ENCODE results near the gene MAPK12.
A peak's percentile ranks its signal among the peaks of the same experiment; 100 is the strongest.

Gene MAPK12

GRCh38 chr22:50261615-50262459 lies at the start of gene MAPK12:
Gene MAPK12, minus strand, starts transcription at chr22:50261683. Its CDS starts 174 bp downstream, at chr22:50261509.
- in situ Hi-C loops (cut with HindIII; ENCODE audit: low pct_ligation_motif_present, low pct_unique_long_range_greater_than_20kb, low sequenced_read_pairs), result no loop called here
- peak; percentile 43 for DNase-seq

- in situ Hi-C loops (cut with HindIII; ENCODE audit: low pct_ligation_motif_present, low pct_unique_long_range_greater_than_20kb, low sequenced_read_pairs), result no loop called here
- DNase-seq, result no peak
Measured at GRCh38 chr22:50310949-50311444, 49.5 kb upstream of the MAPK12 start.

GRCh38 chr22:50310031-50310722 lies 48.7 kb upstream of the MAPK12 start:
- in situ Hi-C loops (cut with HindIII; ENCODE audit: low pct_ligation_motif_present, low pct_unique_long_range_greater_than_20kb, low sequenced_read_pairs), result no loop called here
- no peak for DNase-seq

GRCh38 chr22:50309601-50309991 lies 48.1 kb upstream of the MAPK12 start:
- no peak for DNase-seq
- in situ Hi-C loops (cut with HindIII; ENCODE audit: low pct_ligation_motif_present, low pct_unique_long_range_greater_than_20kb, low sequenced_read_pairs), result no loop called here

GRCh38 chr22:50308986-50309600 lies 47.6 kb upstream of the MAPK12 start:
- in situ Hi-C loops (cut with HindIII; ENCODE audit: low pct_ligation_motif_present, low pct_unique_long_range_greater_than_20kb, low sequenced_read_pairs), result no loop called here
- no peak for DNase-seq

- in situ Hi-C loops (cut with HindIII; ENCODE audit: low pct_ligation_motif_present, low pct_unique_long_range_greater_than_20kb, low sequenced_read_pairs), result no loop called here
- DNase-seq, result no peak
Measured at GRCh38 chr22:50308597-50308935, 47.1 kb upstream of the MAPK12 start.

- no peak for DNase-seq
Measured at GRCh38 chr22:50307890-50308596, 46.6 kb upstream of the MAPK12 start.

GRCh38 chr22:50306753-50307749 lies 45.6 kb upstream of the MAPK12 start, which contains the start of gene PLXNB2:
Gene PLXNB2, minus strand, starts transcription at chr22:50307646. Its CDS starts 17,062 bp downstream, at chr22:50290584.
- peak; percentile 55 for DNase-seq
- in situ Hi-C loops (cut with HindIII; ENCODE audit: low pct_ligation_motif_present, low pct_unique_long_range_greater_than_20kb, low sequenced_read_pairs), result no loop called here

More at GRCh38 chr22:50307890-50308596, 46.6 kb upstream of the MAPK12 start:
- in situ Hi-C loops (cut with HindIII; ENCODE audit: low pct_ligation_motif_present, low pct_unique_long_range_greater_than_20kb, low sequenced_read_pairs), result no loop called here

- DNase-seq, result peak; percentile 94
- in situ Hi-C loops (cut with HindIII; ENCODE audit: low pct_ligation_motif_present, low pct_unique_long_range_greater_than_20kb, low sequenced_read_pairs), result no loop called here
Measured at GRCh38 chr22:50305923-50306566, 44.6 kb upstream of the MAPK12 start.

GRCh38 chr22:50305393-50305922 lies 44.0 kb upstream of the MAPK12 start:
- in situ Hi-C loops (cut with HindIII; ENCODE audit: low pct_ligation_motif_present, low pct_unique_long_range_greater_than_20kb, low sequenced_read_pairs), result no loop called here
- DNase-seq, result no peak

- in situ Hi-C loops (cut with HindIII; ENCODE audit: low pct_ligation_motif_present, low pct_unique_long_range_greater_than_20kb, low sequenced_read_pairs), result no loop called here
- peak; percentile 45 for DNase-seq
Measured at GRCh38 chr22:50304528-50305392, 43.3 kb upstream of the MAPK12 start.

- DNase-seq, result no peak
Measured at GRCh38 chr22:50303848-50304527, 42.5 kb upstream of the MAPK12 start.

GRCh38 chr22:50303515-50303847 lies 42.0 kb upstream of the MAPK12 start:
- DNase-seq, result no peak
- in situ Hi-C loops (cut with HindIII; ENCODE audit: low pct_ligation_motif_present, low pct_unique_long_range_greater_than_20kb, low sequenced_read_pairs), result no loop called here

More at GRCh38 chr22:50303848-50304527, 42.5 kb upstream of the MAPK12 start:
- in situ Hi-C loops (cut with HindIII; ENCODE audit: low pct_ligation_motif_present, low pct_unique_long_range_greater_than_20kb, low sequenced_read_pairs), result no loop called here

- in situ Hi-C loops (cut with HindIII; ENCODE audit: low pct_ligation_motif_present, low pct_unique_long_range_greater_than_20kb, low sequenced_read_pairs), result no loop called here
- DNase-seq, result no peak
Measured at GRCh38 chr22:50302564-50302963, 41.1 kb upstream of the MAPK12 start.

GRCh38 chr22:50302041-50302541 lies 40.6 kb upstream of the MAPK12 start:
- no peak for DNase-seq
- in situ Hi-C loops (cut with HindIII; ENCODE audit: low pct_ligation_motif_present, low pct_unique_long_range_greater_than_20kb, low sequenced_read_pairs), result no loop called here

All from ACHN (cell line).